CD14-positive monocyte (primary cell): Measurements from ENCODE around the gene OXTR. TPM values are rescaled to one million over a fixed set of nuclear protein-coding genes. Genes with fewer than 3 reads are reported as not detected.
"Not testable (repeated sequence)": the region's sequence is repeated elsewhere in the genome, so short reads cannot be mapped to it uniquely, and the experiment has no call there.

Source experiments
- DNase-seq, 3 donors: peaks; one replicate each; pipeline ENCODE4 v3.0.0-alpha.2; 2011 to 2022
- H2AFZ ChIP-seq: 2 replicates; pipeline ENCODE4 v1.6.0; 2012; ENCODE audit warnings: mild to moderate bottlenecking, low read depth, low read length, inconsistent platforms; ENCODE audit not compliant: insufficient read depth, poor library complexity, severe bottlenecking
- H3K27ac ChIP-seq, 2 donors: 1 replicate in 1 of 2; 2 replicates in 1 of 2; pipeline ENCODE4 v1.5.1; 2012 to 2013; ENCODE audit warnings: low read length in 2 of 2, control low read depth in 1 of 2, inconsistent platforms in 1 of 2, low read depth in 1 of 2, mild to moderate bottlenecking in 1 of 2
- H3K27me3 ChIP-seq, 2 donors: one replicate each; pipeline versions ENCODE4 v1.6.0 to v1.6.1; 2011 to 2013; ENCODE audit warnings: low read length in 2 of 2; ENCODE audit not compliant: control insufficient read depth in 2 of 2, insufficient read depth in 2 of 2
- H3K36me3 ChIP-seq, 2 donors: replicated peaks in 1 of 2; 1 replicate in 1 of 2; 2 replicates in 1 of 2; pipeline versions ENCODE4 v1.5.1 to v1.6.1; 2012 to 2013; ENCODE audit warnings: low read length in 2 of 2, control low read depth in 1 of 2, inconsistent platforms in 1 of 2, mild to moderate bottlenecking in 1 of 2; ENCODE audit not compliant: insufficient read depth in 2 of 2, control insufficient read depth in 1 of 2
- H3K4me1 ChIP-seq, 2 donors: 1 replicate in 1 of 2; 2 replicates in 1 of 2; pipeline versions ENCODE4 v1.5.1 to v1.6.1; 2012 to 2013; ENCODE audit warnings: low read length in 2 of 2, control low read depth in 1 of 2, inconsistent platforms in 1 of 2, mild to moderate bottlenecking in 1 of 2, moderate library complexity in 1 of 2; ENCODE audit not compliant: insufficient read depth in 2 of 2, control insufficient read depth in 1 of 2
- H3K4me2 ChIP-seq: replicated peaks from 2 replicates; pipeline ENCODE3; 2012; ENCODE audit warnings: low read length, moderate library complexity, mild to moderate bottlenecking; ENCODE audit not compliant: poor library complexity, severe bottlenecking; ENCODE audit errors: extremely low read depth
- H3K4me3 ChIP-seq, 3 experiments: fragments of 200-600 bp in 1 of 3; sonication (generic) in 1 of 3; replicated peaks in 1 of 3; 1 replicate in 2 of 3; 2 replicates in 1 of 3; pipeline ENCODE4 v1.5.1; 2011 to 2013; ENCODE audit warnings: low read length in 3 of 3, mild to moderate bottlenecking in 3 of 3, control low read depth in 2 of 3, low read depth in 2 of 3, inconsistent platforms in 1 of 3, moderate library complexity in 1 of 3
- H3K79me2 ChIP-seq: 2 replicates; pipeline ENCODE4 v1.6.0; 2012; ENCODE audit warnings: mild to moderate bottlenecking, control low read depth, inconsistent platforms, low read length, moderate library complexity; ENCODE audit not compliant: insufficient read depth
- H3K9ac ChIP-seq: 2 replicates; pipeline ENCODE4 v1.6.0; 2017; ENCODE audit warnings: low read length, mild to moderate bottlenecking; ENCODE audit not compliant: insufficient read depth, poor library complexity, severe bottlenecking
- H3K9me3 ChIP-seq, 2 donors: replicated peaks in 1 of 2; 1 replicate in 1 of 2; 2 replicates in 1 of 2; pipeline versions ENCODE4 v1.5.1 to v1.6.1; 2012 to 2013; ENCODE audit warnings: low read length in 2 of 2, control low read depth in 1 of 2; ENCODE audit not compliant: control insufficient read depth in 1 of 2, insufficient read depth in 1 of 2
- H4K20me1 ChIP-seq: 2 replicates; pipeline ENCODE4 v1.6.0; 2012; ENCODE audit warnings: mild to moderate bottlenecking, low read length, control low read depth, moderate library complexity; ENCODE audit not compliant: insufficient read depth
- H3K27ac Mint-ChIP-seq, 7 donors: one replicate each; pipeline ENCODE4 v1.8.0; 2020; ENCODE audit warnings: mild to moderate bottlenecking in 7 of 7, mixed read lengths in 7 of 7, moderate library complexity in 6 of 7, inconsistent platforms in 2 of 7
- H3K27me3 Mint-ChIP-seq, 3 donors: one replicate each; pipeline ENCODE4 v1.8.0; 2021 to 2022; ENCODE audit warnings: low read depth in 3 of 3, mild to moderate bottlenecking in 3 of 3, mixed read lengths in 3 of 3, moderate library complexity in 3 of 3, inconsistent platforms in 1 of 3
- H3K36me3 Mint-ChIP-seq, 2 donors: one replicate each; pipeline ENCODE4 v1.8.0; 2020; ENCODE audit warnings: mixed read lengths in 2 of 2, inconsistent platforms in 1 of 2, mild to moderate bottlenecking in 1 of 2
- H3K4me1 Mint-ChIP-seq: one replicate; pipeline ENCODE4 v1.8.0; 2020; ENCODE audit warnings: mild to moderate bottlenecking, mixed read lengths
- H3K4me3 Mint-ChIP-seq, 2 donors: one replicate each; pipeline ENCODE4 v1.8.0; 2020; ENCODE audit warnings: mild to moderate bottlenecking in 2 of 2, mixed read lengths in 2 of 2, moderate library complexity in 1 of 2
- H3K9me3 Mint-ChIP-seq, 7 donors: one replicate each; pipeline ENCODE4 v1.8.0; 2020 to 2022; ENCODE audit warnings: mixed read lengths in 7 of 7, mild to moderate bottlenecking in 6 of 7, moderate library complexity in 6 of 7, inconsistent platforms in 2 of 7
- WGBS: methylation state at CpG from one replicate; pipeline ENCODE4 v1.1.5; 2013; ENCODE audit warnings: missing lambda C conversion rate; ENCODE audit not compliant: insufficient coverage; 5-methylcytosine and 5-hydroxymethylcytosine counted together
- intact Hi-C, 2 donors: fragments of 100-400 bp; cut with micrococcal nuclease; formaldehyde crosslinking; loops; one replicate each; pipeline versions ENCODE4 v1.15.0 to v1.15.1; 2023
- polyA plus RNA-seq, 3 donors: library from polyadenylated mRNA; depleted of rRNA in 1 of 3; unstranded in 2 of 3; stranded (reverse) in 1 of 3; fragments of 300-500 nt in 2 of 3; fragments of >200 nt in 1 of 3; fragmentation: Illumina TruSeq in 2 of 3; gene quantifications; 1 replicate in 2 of 3; 2 replicates in 1 of 3; pipeline ENCODE4 v1.2.3, GENCODE V29; 2012 to 2021
- TF ChIP-seq, protein P1 (sequence below): fragments of 200-600 bp; IDR thresholded peaks from one replicate; pipeline ENCODE4 v1.8.0; 2022; ENCODE audit warnings: antibody characterized with exemption, mild to moderate bottlenecking

Gene OXTR
- polyA plus RNA-seq, 3 donors, result 0.03 to 0.07 TPM; not detected in 1

DNA sequence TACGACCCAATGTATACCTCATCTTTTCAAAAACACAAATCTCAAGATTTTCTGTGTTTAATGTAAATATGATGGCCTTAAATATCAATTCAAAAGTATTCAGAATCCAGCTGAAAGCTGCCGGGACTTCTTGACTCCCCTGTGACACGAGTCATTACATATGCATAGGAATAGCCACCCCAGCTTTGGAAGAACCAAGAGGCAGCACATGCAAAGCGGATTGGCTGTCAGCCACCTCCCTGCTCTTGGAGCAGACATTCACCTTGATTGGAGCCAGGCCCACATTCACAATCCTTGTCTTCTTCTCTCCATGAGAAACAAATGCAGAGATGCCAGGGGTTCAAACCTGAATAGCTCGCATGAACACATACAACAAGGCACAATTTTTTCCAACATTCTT, 46.6 kb downstream of the OXTR start:
- no peak overlapping the region for H3K9ac ChIP-seq
- no peaks in the 10 kb centered on the region for H3K79me2 ChIP-seq
- no peaks in the 10 kb centered on the region for H3K4me1 Mint-ChIP-seq
- H3K27me3 ChIP-seq, result no peaks in the 10 kb centered on the region
- no peaks in the 10 kb centered on the region for H4K20me1 ChIP-seq
- peaks cover 0 to 7% of the 10 kb centered on the region in 2 donors for H3K9me3 ChIP-seq
- H3K4me1 ChIP-seq, result no peaks in the 10 kb centered on the region
- intact Hi-C loops, result no loop called here
- 86% methylated on average over 4 of the region's 5 CpGs for WGBS
- H3K27ac ChIP-seq, result no peak overlapping the region
- no peaks in the 10 kb centered on the region for H3K36me3 ChIP-seq
- no peak overlapping the region for H3K4me2 ChIP-seq
- no peak overlapping the region for H2AFZ ChIP-seq
- DNase-seq, result no peak
- H3K27me3 Mint-ChIP-seq, result peaks cover 3 to 4% (median 4%) of the 10 kb centered on the region in 3 donors
- H3K4me3 Mint-ChIP-seq, result no peak overlapping the region
- no peak overlapping the region for H3K27ac Mint-ChIP-seq
- peaks cover 2 to 12% (median 8%) of the 10 kb centered on the region in 7 donors for H3K9me3 Mint-ChIP-seq
- TF ChIP-seq, protein P1, sequence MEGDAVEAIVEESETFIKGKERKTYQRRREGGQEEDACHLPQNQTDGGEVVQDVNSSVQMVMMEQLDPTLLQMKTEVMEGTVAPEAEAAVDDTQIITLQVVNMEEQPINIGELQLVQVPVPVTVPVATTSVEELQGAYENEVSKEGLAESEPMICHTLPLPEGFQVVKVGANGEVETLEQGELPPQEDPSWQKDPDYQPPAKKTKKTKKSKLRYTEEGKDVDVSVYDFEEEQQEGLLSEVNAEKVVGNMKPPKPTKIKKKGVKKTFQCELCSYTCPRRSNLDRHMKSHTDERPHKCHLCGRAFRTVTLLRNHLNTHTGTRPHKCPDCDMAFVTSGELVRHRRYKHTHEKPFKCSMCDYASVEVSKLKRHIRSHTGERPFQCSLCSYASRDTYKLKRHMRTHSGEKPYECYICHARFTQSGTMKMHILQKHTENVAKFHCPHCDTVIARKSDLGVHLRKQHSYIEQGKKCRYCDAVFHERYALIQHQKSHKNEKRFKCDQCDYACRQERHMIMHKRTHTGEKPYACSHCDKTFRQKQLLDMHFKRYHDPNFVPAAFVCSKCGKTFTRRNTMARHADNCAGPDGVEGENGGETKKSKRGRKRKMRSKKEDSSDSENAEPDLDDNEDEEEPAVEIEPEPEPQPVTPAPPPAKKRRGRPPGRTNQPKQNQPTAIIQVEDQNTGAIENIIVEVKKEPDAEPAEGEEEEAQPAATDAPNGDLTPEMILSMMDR, result no peak
- H3K36me3 Mint-ChIP-seq, result no peaks in the 10 kb centered on the region
- H3K4me3 ChIP-seq, result no peak overlapping the region

DNA sequence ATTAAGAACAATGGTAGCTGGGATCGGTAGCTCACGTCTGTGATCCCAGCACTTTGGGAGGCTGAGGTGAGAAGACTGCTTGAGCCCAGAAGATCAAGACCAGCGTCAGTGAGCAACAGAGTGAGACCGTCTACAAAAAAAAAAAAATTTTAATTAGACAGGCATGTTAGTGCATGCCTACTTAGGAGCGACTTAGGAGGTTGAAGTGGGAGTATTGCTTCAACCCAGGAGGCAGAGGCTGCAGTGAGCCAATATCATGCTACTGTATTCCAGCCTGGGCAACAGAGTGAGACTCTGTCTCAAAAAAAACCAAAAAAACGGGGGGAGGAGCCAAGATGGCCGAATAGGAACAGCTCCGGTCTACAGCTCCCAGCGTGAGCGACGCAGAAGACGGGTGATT, 53.7 kb downstream of the OXTR start:
- H3K4me2 ChIP-seq, H3K27me3 ChIP-seq, H3K9me3 Mint-ChIP-seq, H4K20me1 ChIP-seq, H2AFZ ChIP-seq, H3K27ac ChIP-seq, H3K36me3 ChIP-seq, H3K27me3 Mint-ChIP-seq, H3K4me3 ChIP-seq, H3K4me1 Mint-ChIP-seq, H3K9ac ChIP-seq, H3K4me3 Mint-ChIP-seq, DNase-seq, H3K36me3 Mint-ChIP-seq, H3K4me1 ChIP-seq, H3K9me3 ChIP-seq, intact Hi-C loops, H3K79me2 ChIP-seq: not testable (repeated sequence)
- H3K27ac Mint-ChIP-seq, result peak overlapping the region in 1 of 7 donors; percentile 19
- no CpG with 5 or more reads among the region's 12 CpGs for WGBS
